Pons (tissue), 1 donor: Measurements from ENCODE around the gene NR4A2.
A peak's percentile ranks its signal among the peaks of the same experiment; 100 is the strongest.

Experiments
- DNase-seq: peaks from one replicate; pipeline ENCODE4 v3.0.0-alpha.2; 2016; ENCODE audit warnings: low spot score

Gene NR4A2

GRCh38 chr2:156340377-156340776 lies 7.9 kb upstream of the NR4A2 start:
- peak; percentile 46 for DNase-seq

- peak; percentile 42 for DNase-seq
These were observed 7.3 kb upstream of the NR4A2 start for GRCh38 chr2:156339865-156340264.

- peak; percentile 79 for DNase-seq
These were observed 6.8 kb upstream of the NR4A2 start for GRCh38 chr2:156339110-156339847.

GRCh38 chr2:156338578-156338977 lies 6.1 kb upstream of the NR4A2 start:
- DNase-seq, result peak; percentile 54

- peak; percentile 82 for DNase-seq
These were observed 2.3 kb upstream of the NR4A2 start for GRCh38 chr2:156334496-156335478.

- no peak for DNase-seq
These were observed 1.5 kb upstream of the NR4A2 start for GRCh38 chr2:156333951-156334495.

- peak; percentile 37 for DNase-seq
These were observed 891 bp upstream of the NR4A2 start for GRCh38 chr2:156333274-156333950.

- DNase-seq, result peak; percentile 55
These were observed 312 bp downstream of the NR4A2 start for GRCh38 chr2:156332284-156332533.

- DNase-seq, result peak; percentile 69
These were observed 793 bp downstream of the NR4A2 start for GRCh38 chr2:156331572-156332283.

- no peak for DNase-seq
These were observed 2.4 kb downstream of the NR4A2 start for GRCh38 chr2:156329927-156330726.

GRCh38 chr2:156329031-156329926 lies 3.2 kb downstream of the NR4A2 start:
- DNase-seq, result no peak

GRCh38 chr2:156327835-156328695 lies 4.5 kb downstream of the NR4A2 start:
- DNase-seq, result no peak

- DNase-seq, result no peak
These were observed 5.9 kb downstream of the NR4A2 start for GRCh38 chr2:156326526-156327095.

- no peak for DNase-seq
These were observed 6.6 kb downstream of the NR4A2 start for GRCh38 chr2:156325688-156326525.

GRCh38 chr2:156323754-156324153 lies 8.8 kb downstream of the NR4A2 start:
- DNase-seq, result no peak

GRCh38 chr2:156322686-156323231 lies 9.8 kb downstream of the NR4A2 start:
- no peak for DNase-seq

- no peak for DNase-seq
These were observed 10.4 kb downstream of the NR4A2 start for GRCh38 chr2:156322051-156322685.
